HG02798 (cell line): ENCODE measurements around the gene NUBPL.
A peak's percentile ranks its signal among the peaks of the same experiment; 100 is the strongest.

Source experiments
- ATAC-seq: cut with Tn5 transposase; IDR thresholded peaks from one replicate; pipeline ENCODE4 v1.9.1; 2021; ENCODE audit warnings: mild to moderate bottlenecking; ENCODE audit not compliant: unreplicated experiment, poor library complexity

The NUBPL gene

GRCh38 chr14:31561155-31561846 lies at the start of gene NUBPL:
TSS of gene NUBPL (plus strand) at chr14:31561404. CDS start at chr14:31561440, 36 bp downstream.
- ATAC-seq, result peak; percentile 96

- ATAC-seq, result no peak
Observed at GRCh38 chr14:31527087-31527486, 34.1 kb upstream of the NUBPL start.

DNA sequence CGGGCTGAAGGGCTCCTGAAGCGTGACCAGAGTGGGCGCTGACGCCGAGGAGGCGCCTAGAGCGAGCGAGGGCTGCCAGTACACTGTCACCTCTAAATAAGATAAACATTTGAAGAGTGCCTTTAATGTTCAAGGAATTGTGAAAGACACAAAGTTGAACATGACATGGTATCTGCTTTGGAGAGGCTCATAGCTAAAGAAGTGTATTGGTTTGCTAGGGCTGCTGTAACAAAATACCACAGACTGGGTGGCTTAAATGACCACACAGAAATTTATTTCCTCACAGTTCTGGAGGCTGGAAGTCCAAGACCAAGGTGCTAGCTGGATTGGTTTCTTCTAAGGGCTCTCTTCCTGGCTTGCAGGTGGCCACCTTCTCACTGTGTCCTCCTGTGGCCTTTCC lies 33.7 kb upstream of the NUBPL start:
- no peak for ATAC-seq

- no peak for ATAC-seq
Observed at GRCh38 chr14:31529053-31529452, 32.2 kb upstream of the NUBPL start.

DNA sequence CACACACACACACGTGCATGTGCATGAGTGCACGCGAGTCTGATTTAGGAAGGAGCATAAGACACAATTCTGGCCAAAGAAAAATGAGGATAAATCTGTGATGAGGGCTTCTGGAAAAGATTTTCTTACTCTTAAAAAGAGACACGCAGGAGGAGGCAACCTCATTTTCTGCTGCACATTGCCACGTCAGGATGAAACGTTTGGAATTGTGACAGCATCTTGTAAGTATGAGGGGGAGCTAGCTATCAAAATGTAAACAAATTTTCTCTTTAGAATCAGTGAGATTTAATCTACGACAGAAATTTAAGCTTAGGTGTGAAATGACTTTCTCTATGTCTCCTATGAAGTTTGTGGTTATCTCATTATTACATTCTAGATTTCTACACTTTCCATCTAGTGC lies 31.1 kb upstream of the NUBPL start:
- no peak for ATAC-seq

- ATAC-seq, result no peak
Observed at GRCh38 chr14:31536201-31536960, 24.8 kb upstream of the NUBPL start.

DNA sequence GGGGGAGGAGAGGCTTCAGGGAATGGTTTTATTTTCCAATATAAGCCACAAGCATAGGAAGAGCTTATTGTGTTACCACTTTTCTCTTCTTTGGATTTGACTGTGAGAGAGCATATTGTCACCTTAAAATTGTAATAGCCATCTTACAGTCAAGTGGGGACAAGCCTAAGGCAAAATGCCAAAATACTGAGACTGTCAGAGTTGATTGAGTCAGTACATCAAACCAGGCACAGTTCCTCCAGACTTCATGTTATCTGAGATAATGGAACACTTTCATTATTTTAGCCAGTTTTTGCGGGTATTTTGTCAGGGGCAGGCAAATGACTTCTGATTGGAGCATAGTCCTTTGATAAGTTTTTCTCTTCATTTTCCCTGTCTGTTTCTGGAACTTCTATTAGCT lies 19.5 kb upstream of the NUBPL start:
- no peak for ATAC-seq

DNA sequence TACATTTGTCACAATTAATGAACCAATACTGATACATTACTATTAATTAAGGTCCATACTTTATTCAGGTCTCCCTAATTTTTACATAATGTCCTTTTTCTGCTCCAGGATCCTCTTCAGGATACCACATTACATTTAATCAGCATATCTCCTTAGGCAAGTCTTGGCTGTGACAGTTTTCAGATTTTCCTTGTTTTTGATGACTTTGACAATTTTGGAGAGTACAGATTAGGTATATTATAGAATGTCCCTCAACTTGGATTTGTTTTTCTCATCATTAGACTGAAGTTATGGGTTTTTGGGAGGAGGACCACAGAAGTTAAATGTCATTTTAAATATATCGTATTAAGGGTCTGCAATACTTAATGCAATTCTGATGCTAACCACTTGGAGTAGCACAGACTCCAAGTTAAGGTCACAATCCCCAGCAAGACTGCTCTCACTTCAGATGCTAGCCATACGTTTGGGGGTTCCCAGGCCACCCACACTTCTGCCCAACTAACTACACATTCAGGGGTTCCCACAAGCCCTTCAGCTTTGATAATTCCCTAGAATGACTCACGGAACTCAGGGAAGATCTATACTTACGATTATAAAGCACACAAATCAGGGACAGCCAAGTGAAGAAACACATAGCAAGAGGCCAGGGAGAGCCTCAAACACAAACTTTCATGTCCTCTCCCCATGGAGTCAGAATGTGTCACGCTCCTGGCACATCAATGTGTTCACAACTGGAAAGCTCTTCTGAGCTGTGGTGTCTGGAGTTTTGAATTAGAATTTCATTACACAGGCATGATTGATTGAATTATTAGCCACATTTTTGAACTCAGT lies 17.0 kb upstream of the NUBPL start:
- peak; percentile 62 for ATAC-seq

DNA sequence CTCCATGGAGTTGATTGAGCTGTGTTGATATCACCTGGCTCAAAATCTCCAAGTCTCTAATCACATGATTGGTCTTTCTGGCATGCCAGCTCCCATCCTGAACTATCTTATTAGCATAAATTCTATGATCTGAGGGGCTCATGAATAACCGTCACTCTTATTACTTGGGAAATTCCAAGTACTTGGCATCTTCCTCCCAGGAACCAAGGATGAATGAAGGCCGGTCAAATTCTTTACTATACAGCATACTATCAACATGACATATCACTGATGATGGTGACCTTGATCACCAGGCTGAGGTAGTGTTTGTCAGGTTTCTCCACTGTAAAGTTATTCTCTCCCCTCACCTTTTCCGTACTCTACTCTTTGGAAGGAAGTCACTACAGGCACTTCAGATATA lies 16.4 kb upstream of the NUBPL start:
- no peak for ATAC-seq

GRCh38 chr14:31545328-31545727 lies 15.9 kb upstream of the NUBPL start:
- ATAC-seq, result no peak

DNA sequence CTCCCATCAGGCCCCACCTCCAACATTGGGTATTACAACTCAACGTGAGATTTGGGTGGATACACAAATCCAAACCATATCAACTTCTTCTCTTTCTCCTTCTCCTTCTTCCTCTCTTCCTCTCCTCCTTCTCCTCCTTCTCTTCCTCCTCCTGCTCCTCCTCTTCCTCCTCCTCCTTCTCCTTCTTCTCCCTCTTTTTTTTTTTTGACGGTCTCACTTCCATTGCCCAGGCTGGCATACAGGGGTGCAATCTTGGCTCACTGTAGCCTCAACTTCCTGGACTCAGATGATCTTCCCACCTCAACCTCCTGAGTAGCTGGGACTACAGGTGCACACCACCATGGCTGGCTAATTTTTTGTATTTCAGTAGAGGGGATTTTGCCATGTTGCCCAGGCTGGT lies 11.4 kb upstream of the NUBPL start:
- ATAC-seq, result no peak

DNA sequence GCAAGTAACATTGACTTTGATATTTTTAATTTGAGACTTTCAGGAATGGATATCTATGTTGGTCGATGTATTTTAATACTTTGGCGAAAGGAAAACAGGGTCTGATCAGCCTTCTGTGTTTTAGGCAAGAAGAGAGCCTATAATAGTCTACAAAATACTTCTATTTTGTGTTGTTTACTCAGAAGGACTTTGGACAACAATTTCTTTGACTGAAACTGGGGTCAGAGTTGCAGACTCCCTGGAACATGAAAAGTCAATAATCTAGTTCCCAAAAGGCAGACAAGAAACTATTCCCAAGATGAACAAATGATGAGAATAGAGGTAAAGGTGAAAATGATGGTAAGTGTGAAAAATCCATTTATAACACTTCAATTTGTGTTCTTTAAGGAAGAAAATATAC lies 10.6 kb upstream of the NUBPL start:
- ATAC-seq, result no peak

DNA sequence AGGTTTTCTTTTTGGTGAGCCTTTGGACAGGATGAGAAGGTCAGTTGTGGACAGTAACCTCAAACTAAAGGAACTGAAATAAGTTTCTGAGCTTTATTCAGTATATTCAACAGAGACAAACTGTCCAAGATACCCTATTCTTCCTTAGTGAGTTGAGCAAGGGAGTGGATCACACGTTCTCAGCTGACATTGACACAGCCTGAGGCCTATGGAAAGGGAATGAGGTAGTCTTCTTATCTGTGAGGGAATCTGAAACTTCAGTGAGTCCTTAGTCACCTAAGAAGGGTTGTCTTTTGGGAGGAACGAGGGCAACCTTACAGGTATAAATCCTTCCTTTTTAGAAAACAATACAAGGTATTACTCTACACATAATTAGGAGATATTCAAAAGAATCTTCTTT lies 5.0 kb upstream of the NUBPL start:
- ATAC-seq, result no peak

GRCh38 chr14:31559939-31560338 lies 1.3 kb upstream of the NUBPL start:
- ATAC-seq, result no peak

- peak; percentile 7 for ATAC-seq
Observed at GRCh38 chr14:31560759-31561154, 447 bp upstream of the NUBPL start.

DNA sequence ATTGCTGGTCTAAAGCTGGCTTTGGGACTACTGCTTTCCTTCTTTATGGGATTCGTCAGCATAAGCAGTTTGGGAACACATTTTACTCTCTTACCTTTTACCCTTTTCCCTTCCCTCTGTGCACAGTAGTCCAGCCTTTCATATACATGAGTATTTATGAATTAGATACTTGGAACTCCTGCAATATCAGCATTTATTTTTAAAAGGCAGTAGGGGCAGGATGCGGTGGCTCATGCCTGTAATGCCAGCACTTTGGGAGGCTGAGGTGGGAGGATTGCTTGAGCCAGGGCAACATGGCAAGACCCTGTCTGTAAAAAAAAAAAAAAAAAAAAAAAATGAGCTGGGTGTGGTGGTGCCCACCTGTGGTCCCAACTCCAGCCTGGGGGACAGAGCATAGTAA lies 3.0 kb downstream of the NUBPL start:
- no peak for ATAC-seq

- no peak for ATAC-seq
Observed at GRCh38 chr14:31566456-31566855, 5.3 kb downstream of the NUBPL start.

GRCh38 chr14:31567655-31568054 lies 6.5 kb downstream of the NUBPL start:
- no peak for ATAC-seq

GRCh38 chr14:31568161-31568560 lies 7.0 kb downstream of the NUBPL start:
- ATAC-seq, result no peak

- no peak for ATAC-seq
Observed at GRCh38 chr14:31568671-31569070, 7.5 kb downstream of the NUBPL start.

DNA sequence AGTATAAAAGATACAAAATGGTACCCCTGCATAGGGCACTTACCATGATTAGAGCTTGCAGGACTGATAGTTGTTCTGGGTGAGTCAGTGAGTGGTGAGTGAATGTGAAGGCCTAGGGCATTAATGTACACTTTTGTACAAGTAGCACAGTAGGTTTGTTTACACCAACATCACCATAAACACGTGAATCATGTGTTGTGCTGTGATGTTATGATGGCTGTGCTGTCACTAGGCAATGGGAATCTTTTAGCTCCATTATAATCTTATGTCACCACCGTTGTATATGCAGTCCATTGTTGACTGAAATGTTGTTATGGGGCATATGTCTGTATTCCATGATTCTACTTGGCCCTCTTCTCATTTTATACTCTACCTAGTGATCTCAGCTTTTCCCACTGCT lies 11.8 kb downstream of the NUBPL start:
- ATAC-seq, result no peak
